Cardiac muscle cell (in vitro differentiated cells and primary cell): ENCODE measurements around the gene ZNF837. TPM values are rescaled to one million over a fixed set of nuclear protein-coding genes. Genes with fewer than 3 reads are reported as not detected.

ENCODE experiments used
- DNase-seq, 2 donors: peaks; one replicate each; pipeline versions ENCODE4 v3.0.0 to v3.0.0-alpha.2; 2010 to 2017; ENCODE audit warnings: low read depth in 1 of 2, low spot score in 1 of 2
- H3K27ac ChIP-seq: fragments of 200-600 bp; sonication (generic); 2 replicates; pipeline ENCODE4 v1.5.1; 2016
- H3K27me3 ChIP-seq: fragments of 200-600 bp; sonication (generic); 2 replicates; pipeline ENCODE4 v1.6.0; 2016; ENCODE audit warnings: control low read depth
- H3K36me3 ChIP-seq: fragments of 200-600 bp; sonication (generic); 2 replicates; pipeline ENCODE4 v1.5.1; 2016; ENCODE audit warnings: control low read depth
- H3K4me1 ChIP-seq: fragments of 200-600 bp; sonication (generic); 2 replicates; pipeline ENCODE4 v1.8.1; 2017; ENCODE audit warnings: low read depth, mild to moderate bottlenecking, mixed run types
- H3K4me3 ChIP-seq: fragments of 200-600 bp; sonication (generic); 2 replicates; pipeline ENCODE4 v1.5.1; 2016; ENCODE audit warnings: mild to moderate bottlenecking
- H3K9me3 ChIP-seq: fragments of 200-600 bp; sonication (generic); 2 replicates; pipeline ENCODE4 v1.5.1; 2017; ENCODE audit warnings: low read depth, mild to moderate bottlenecking, control low read depth
- CTCF ChIP-seq: IDR thresholded peaks from 2 replicates; pipeline ENCODE4 v1.5.1; 2012; ENCODE audit warnings: low read depth, mild to moderate bottlenecking, low read length
- polyA plus RNA-seq: library from polyadenylated mRNA; unstranded; fragments of >200 nt; fragmentation: Nextera tagmentation; extraction: Ambion mirVana; gene quantifications from 2 replicates; pipeline ENCODE4 v1.2.1, GENCODE V29; 2016
- total RNA-seq: library from RNA; depleted of rRNA; stranded (reverse); fragments of >200 nt; gene quantifications from 2 replicates; pipeline ENCODE4 v1.2.3, GENCODE V29; 2016

The ZNF837 gene
- total and polyA plus RNA-seq, 2 experiments from 2014 or later = 8.9 to 9.1 TPM

DNA sequence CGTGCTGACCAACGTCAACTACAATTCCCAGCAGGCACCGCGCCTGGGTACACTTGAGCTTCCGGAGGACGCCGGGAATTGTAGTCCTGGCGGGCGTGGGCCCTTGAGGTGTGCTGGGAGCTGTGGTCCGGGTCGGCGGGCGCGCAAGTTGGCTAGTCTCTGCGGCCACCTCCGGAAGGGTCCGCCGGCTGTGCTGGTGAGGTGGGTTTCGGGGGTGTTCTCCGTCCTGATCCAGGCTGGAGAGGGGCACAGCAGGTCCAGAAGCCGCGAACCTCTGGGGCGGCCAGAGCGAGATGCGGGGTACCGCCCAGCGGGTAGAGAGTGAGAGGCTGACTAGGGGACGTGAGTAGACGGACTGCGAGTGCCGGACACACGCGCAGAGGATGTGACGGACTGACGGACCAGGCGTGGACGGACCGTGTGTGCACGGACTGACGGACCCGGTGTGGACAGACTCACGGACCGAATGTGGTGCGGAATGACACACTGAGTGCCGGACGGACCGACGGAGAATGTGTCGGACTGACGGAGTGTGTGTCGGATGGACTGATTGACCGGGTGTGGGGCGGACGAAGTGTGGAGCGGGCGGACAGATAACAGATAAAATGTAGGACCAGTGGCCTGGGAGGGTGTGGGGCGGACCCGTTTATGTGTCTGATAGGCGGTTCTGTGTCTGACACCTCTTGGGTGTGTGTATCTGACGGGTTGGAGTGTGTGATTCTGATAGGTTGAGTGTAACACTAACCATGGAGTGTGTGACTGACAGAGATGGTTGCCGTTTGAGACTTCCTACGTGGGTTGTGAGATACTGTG lies 53.7 kb downstream of the ZNF837 start, which contains the start of gene ZSCAN22:
Gene ZSCAN22, plus strand, starts transcription at position 81 of the 813 bp plus-strand sequence. CDS start 7,809 bp downstream, outside the sequence.
- DNase-seq = peak; percentile 97
- Histone ChIP-seq H3K9me3 (no peaks in the 10 kb centered on the region), H3K36me3 (no peaks in the 10 kb centered on the region), H3K4me3 (peak within 1 kb of the TSS; percentile 61), H3K27ac (peak within 1 kb of the TSS; percentile 25), H3K27me3 (no peaks in the 10 kb centered on the region), H3K4me1 (no peaks in the 10 kb centered on the region)
- TF ChIP-seq CTCF = no peak

DNA sequence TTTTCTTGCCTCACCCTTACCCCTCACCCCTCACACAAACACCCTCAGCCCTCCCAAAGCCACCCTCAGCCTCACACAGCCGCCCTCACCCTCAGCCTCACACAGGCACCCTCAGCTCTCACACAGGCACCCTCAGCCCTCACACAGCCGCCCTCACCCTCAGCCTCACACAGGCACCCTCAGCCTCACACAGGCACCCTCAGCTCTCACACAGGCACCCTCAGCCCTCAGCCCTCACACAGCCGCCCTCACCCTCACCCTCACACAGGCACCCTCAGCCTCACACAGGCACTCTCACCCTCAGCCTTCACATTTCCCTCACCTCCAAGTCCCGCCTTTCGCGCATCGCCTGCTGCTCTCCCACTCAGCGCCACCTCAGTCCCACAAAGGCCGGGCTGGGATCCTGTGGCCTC lies 54.3 kb downstream of the ZNF837 start:
- Histone ChIP-seq H3K36me3 (no peaks in the 10 kb centered on the region), H3K27ac (no peak overlapping the region), H3K4me1 (no peaks in the 10 kb centered on the region), H3K9me3 (no peaks in the 10 kb centered on the region), H3K27me3 (no peaks in the 10 kb centered on the region), H3K4me3 (peak overlapping the region; percentile 61)
- TF ChIP-seq CTCF = no peak
- no peak for DNase-seq

- no peak for TF ChIP-seq CTCF
- H3K27me3 ChIP-seq = no peaks in the 10 kb centered on the region
- no peak for DNase-seq
- H3K36me3 ChIP-seq = no peaks in the 10 kb centered on the region
- H3K4me1 ChIP-seq = no peaks in the 10 kb centered on the region
- peak overlapping the region; percentile 61 for H3K4me3 ChIP-seq
- H3K27ac ChIP-seq = no peak overlapping the region
- no peaks in the 10 kb centered on the region for H3K9me3 ChIP-seq
Measured at GRCh38 chr19:58325311-58326022, 55.4 kb downstream of the ZNF837 start.

DNA sequence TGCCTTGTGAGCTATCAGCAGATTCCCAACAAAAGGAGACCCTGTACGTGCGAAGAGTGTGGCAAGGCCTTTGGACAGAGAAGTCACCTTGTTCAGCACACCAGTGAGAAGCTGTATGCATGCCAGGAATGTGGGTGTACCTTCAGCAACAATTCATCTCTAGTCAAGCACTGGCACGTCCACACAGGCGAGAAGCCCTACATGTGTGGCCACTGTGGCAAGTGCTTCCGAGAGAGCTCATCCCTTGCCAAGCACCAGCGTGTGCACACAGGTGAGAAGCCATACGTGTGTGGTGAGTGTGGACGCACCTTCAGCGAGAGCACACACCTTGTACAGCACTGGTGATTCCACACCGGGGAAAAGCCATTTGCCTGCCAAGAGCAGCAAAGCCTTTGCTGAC lies 61.6 kb downstream of the ZNF837 start:
- DNase-seq = no peak
- H3K4me1 ChIP-seq = no peaks in the 10 kb centered on the region
- no peak for TF ChIP-seq CTCF
- H3K27me3 ChIP-seq = no peaks in the 10 kb centered on the region
- no peak overlapping the region for H3K27ac ChIP-seq
- no peaks in the 10 kb centered on the region for H3K36me3 ChIP-seq
- no peak overlapping the region for H3K4me3 ChIP-seq
- H3K9me3 ChIP-seq = no peaks in the 10 kb centered on the region

DNA sequence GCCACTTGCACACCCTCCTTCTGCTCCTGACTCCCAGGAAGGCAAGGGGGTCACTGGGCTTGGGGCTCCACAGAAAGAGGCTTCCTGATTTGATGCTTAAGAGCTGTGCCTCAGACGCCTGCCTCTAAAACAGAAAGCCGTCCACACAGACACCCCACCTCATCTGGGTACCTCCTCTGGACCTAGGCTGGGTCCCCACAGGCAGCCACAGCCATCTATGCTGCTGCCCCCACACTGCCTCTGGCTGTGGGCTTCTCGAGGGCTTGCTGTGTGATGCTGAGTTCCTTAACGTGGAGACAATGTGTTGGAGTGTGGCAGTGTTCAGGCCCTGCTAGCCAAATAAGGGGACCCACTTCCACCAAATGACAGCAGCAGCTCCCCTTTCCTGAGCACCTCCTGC lies 62.5 kb downstream of the ZNF837 start:
- H3K36me3 ChIP-seq = peaks cover 8% of the 10 kb centered on the region
- H3K27ac ChIP-seq = no peak overlapping the region
- TF ChIP-seq CTCF = no peak
- H3K4me3 ChIP-seq = no peak overlapping the region
- no peaks in the 10 kb centered on the region for H3K9me3 ChIP-seq
- DNase-seq = no peak
- no peaks in the 10 kb centered on the region for H3K4me1 ChIP-seq
- no peaks in the 10 kb centered on the region for H3K27me3 ChIP-seq

Other genes with a start within 250 kb of the ZNF837 start
- 27.8 and 29.6 TPM in 2 replicates for gene ZNF329, start 230.2 kb downstream of the ZNF837 start, total RNA-seq
- 5.2 and 12.8 TPM in 2 replicates for gene ZNF329, start 230.2 kb downstream of the ZNF837 start, polyA plus RNA-seq
- gene ZNF274, start 198.0 kb downstream of the ZNF837 start, total RNA-seq = 40.3 and 50.1 TPM in 2 replicates
- gene ZNF274, start 198.0 kb downstream of the ZNF837 start, polyA plus RNA-seq = 42.8 and 45.4 TPM in 2 replicates
- gene ZNF544, start 152.1 kb downstream of the ZNF837 start, total RNA-seq = 95.9 and 103 TPM in 2 replicates
- 34.9 and 35.9 TPM in 2 replicates for gene ZNF544, start 152.1 kb downstream of the ZNF837 start, polyA plus RNA-seq
- 11.3 and 14.7 TPM in 2 replicates for gene ZNF8, start 102.1 kb downstream of the ZNF837 start, total RNA-seq
- 2.2 and 2.7 TPM in 2 replicates for gene ZNF8, start 102.1 kb downstream of the ZNF837 start, polyA plus RNA-seq
- 64.3 and 92.4 TPM in 2 replicates for gene ERVK3-1, start 75.7 kb downstream of the ZNF837 start, total RNA-seq
- gene ERVK3-1, start 75.7 kb downstream of the ZNF837 start, polyA plus RNA-seq = 62.8 and 62.9 TPM in 2 replicates
- gene ZSCAN22, start 54.0 kb downstream of the ZNF837 start, total RNA-seq = 2.4 and 2.5 TPM in 2 replicates
- gene ZSCAN22, start 54.0 kb downstream of the ZNF837 start, polyA plus RNA-seq = 3.7 and 4.2 TPM in 2 replicates
- gene A1BG, start 27.5 kb downstream of the ZNF837 start, total RNA-seq = 75.0 and 138 TPM in 2 replicates
- gene A1BG, start 27.5 kb downstream of the ZNF837 start, polyA plus RNA-seq = 45.9 and 56.5 TPM in 2 replicates
- gene ZNF497, start 18.3 kb downstream of the ZNF837 start, total RNA-seq = 5.9 and 7.6 TPM in 2 replicates
- gene ZNF497, start 18.3 kb downstream of the ZNF837 start, polyA plus RNA-seq = 5.8 and 6.8 TPM in 2 replicates
- gene RPS5, start 6.2 kb upstream of the ZNF837 start, total RNA-seq = 1,551 and 1,738 TPM in 2 replicates
- gene RPS5, start 6.2 kb upstream of the ZNF837 start, polyA plus RNA-seq = 643 and 656 TPM in 2 replicates
- 3.1 TPM in 1 of 2 replicates, not detected in the other for gene RNF225, start 14.6 kb upstream of the ZNF837 start, total RNA-seq
- not detected in 2 replicates for gene RNF225, start 14.6 kb upstream of the ZNF837 start, polyA plus RNA-seq
- gene ZNF584, start 27.6 kb upstream of the ZNF837 start, total RNA-seq = 15.6 and 37.9 TPM in 2 replicates
- 16.0 and 18.6 TPM in 2 replicates for gene ZNF584, start 27.6 kb upstream of the ZNF837 start, polyA plus RNA-seq
- not detected in 2 replicates for gene ZNF132, start 59.1 kb upstream of the ZNF837 start, total RNA-seq
- gene ZNF132, start 59.1 kb upstream of the ZNF837 start, polyA plus RNA-seq = 1.1 and 1.4 TPM in 2 replicates
- gene ZNF324B, start 70.6 kb upstream of the ZNF837 start, total RNA-seq = 10.3 and 19.0 TPM in 2 replicates
- 3.4 and 5.0 TPM in 2 replicates for gene ZNF324B, start 70.6 kb upstream of the ZNF837 start, polyA plus RNA-seq
- 24.7 and 27.8 TPM in 2 replicates for gene ZNF324, start 86.0 kb upstream of the ZNF837 start, total RNA-seq
- gene ZNF324, start 86.0 kb upstream of the ZNF837 start, polyA plus RNA-seq = 15.7 and 18.8 TPM in 2 replicates
- 29.0 and 41.1 TPM in 2 replicates for gene ZNF446, start 95.3 kb upstream of the ZNF837 start, total RNA-seq
- gene ZNF446, start 95.3 kb upstream of the ZNF837 start, polyA plus RNA-seq = 16.3 and 20.5 TPM in 2 replicates
- gene SLC27A5, start 131.0 kb upstream of the ZNF837 start, total RNA-seq = 17.7 and 23.9 TPM in 2 replicates
- 22.5 and 22.8 TPM in 2 replicates for gene SLC27A5, start 131.0 kb upstream of the ZNF837 start, polyA plus RNA-seq
- gene ZBTB45, start 138.8 kb upstream of the ZNF837 start, total RNA-seq = 22.8 and 26.3 TPM in 2 replicates
- gene ZBTB45, start 138.8 kb upstream of the ZNF837 start, polyA plus RNA-seq = 29.4 and 34.6 TPM in 2 replicates
- gene TRIM28, start 163.0 kb upstream of the ZNF837 start, total RNA-seq = 563 and 650 TPM in 2 replicates
- gene TRIM28, start 163.0 kb upstream of the ZNF837 start, polyA plus RNA-seq = 303 and 343 TPM in 2 replicates
- gene CHMP2A, start 174.1 kb upstream of the ZNF837 start, total RNA-seq = 223 and 265 TPM in 2 replicates
- 247 and 319 TPM in 2 replicates for gene CHMP2A, start 174.1 kb upstream of the ZNF837 start, polyA plus RNA-seq
- 70.8 and 79.0 TPM in 2 replicates for gene UBE2M, start 177.6 kb upstream of the ZNF837 start, total RNA-seq
- gene UBE2M, start 177.6 kb upstream of the ZNF837 start, polyA plus RNA-seq = 169 and 177 TPM in 2 replicates
- 51.1 TPM in 2 replicates for gene MZF1, start 192.3 kb upstream of the ZNF837 start, total RNA-seq
- gene MZF1, start 192.3 kb upstream of the ZNF837 start, polyA plus RNA-seq = 25.1 and 34.7 TPM in 2 replicates